Stimulated activated CD4-positive, alpha-beta T cell treated with anti-CD3 and anti-CD28 coated beads, Interleukin-12 subunit alpha, Interleukin-12 subunit beta, amount 100 ng/mL, for 48 hours (primary cell): ENCODE measurements around the gene TAPBPL.
A peak's percentile ranks its signal among the peaks of the same experiment; 100 is the strongest.

ENCODE experiments used
- DNase-seq, 3 donors: peaks; one replicate each; pipeline ENCODE4 v3.0.0-alpha.2; 2020; ENCODE audit warnings: low read depth in 2 of 3, low spot score in 1 of 3

Gene TAPBPL

DNA sequence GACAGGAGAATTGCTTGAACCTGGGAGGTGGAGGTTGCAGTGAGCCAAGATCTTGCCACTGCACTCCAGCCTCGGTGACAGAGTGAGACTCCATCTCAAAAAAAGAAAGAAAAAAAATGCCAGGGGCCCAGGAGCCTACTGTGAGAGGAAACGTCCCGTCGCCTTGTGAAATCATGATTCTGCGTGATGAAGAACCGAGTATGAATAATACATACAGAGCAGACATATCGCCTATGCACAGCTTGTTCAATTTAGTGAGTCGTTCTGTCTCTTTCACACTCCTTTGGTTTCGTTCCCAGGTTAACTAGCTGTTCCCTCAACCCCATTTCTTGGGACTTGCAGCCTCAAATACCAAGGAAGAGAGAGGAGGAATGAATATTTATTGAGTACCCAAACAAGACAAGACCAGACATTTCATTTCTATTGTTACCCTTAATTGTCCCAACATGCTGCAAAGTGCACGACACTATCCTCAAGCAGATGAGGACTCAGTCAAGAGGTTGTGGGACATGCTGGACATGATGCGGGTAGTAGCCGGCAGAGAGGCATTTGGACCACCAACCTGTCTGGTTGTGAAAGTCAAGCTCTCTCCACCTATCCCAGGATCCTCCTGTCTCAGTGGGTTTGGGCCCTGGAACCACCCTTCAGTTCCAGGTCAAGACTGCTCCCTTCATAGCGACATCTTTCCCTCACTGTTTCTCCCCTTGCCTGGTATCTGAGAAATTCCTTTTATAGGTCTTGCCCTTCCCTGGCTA, 15.7 kb upstream of the TAPBPL start:
- DNase-seq, result no peak

DNA sequence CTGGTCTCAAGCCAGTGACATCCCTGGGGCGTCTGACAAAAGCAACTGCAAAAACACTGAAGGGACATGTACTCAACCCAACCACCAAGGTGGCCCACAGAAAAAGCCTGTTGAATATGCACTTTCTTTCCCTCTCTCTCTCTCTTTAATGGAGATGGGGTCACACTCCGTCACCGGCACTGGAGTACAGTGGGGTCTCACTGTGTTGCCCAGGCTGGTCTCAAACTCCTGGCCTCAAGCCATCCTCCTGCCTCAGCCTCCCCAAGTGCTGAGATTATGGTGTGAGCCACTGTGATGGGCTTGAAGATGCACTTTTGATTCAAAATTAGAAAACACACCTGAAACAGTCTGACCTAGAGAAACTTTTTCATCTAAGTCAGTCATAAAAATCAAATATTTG, 14.3 kb upstream of the TAPBPL start:
- DNase-seq, result no peak

DNA sequence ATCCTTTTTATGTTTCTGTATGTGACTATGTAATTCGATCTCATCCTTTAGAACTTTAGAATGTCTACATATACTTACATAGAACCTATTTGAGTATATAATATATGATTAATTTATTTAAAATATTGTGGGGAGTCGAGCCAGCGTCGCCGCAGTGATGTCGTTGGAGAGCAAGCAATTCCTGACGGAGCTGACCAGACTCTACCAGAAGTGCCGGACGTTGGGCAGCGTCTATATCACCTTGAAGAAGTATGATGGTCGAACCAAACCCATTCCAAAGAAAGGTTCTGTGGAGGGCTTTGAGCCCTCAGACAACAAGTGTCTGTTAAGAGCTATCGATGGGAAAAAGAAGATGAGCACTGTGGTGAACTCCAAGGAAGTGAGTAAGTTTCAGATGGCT, 13.5 kb upstream of the TAPBPL start:
- no peak for DNase-seq

- no peak for DNase-seq
Observed at GRCh38 chr12:6440391-6440790, 11.5 kb upstream of the TAPBPL start.

DNA sequence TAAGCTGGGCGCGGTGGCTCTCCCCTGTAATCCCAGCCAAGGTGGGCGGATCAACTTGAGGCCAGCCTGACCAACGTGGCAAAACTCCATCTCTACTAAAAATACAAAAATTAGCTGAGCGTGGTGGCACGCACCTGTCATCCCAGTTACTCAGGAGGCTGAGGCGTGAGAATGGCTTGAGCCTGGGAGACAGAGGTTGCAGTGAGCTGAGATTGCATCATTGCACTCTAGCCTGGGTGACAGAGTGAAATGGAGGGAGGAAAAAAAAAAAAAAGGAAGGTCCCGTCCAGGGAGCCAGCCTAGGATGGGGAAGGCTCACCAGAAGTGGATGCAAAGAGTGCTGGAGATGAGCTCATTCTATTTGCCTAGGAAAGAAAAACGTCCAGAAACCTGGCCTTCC, 9.0 kb upstream of the TAPBPL start:
- DNase-seq, result no peak

- no peak for DNase-seq
Observed at GRCh38 chr12:6443361-6443983, 8.4 kb upstream of the TAPBPL start.

DNA sequence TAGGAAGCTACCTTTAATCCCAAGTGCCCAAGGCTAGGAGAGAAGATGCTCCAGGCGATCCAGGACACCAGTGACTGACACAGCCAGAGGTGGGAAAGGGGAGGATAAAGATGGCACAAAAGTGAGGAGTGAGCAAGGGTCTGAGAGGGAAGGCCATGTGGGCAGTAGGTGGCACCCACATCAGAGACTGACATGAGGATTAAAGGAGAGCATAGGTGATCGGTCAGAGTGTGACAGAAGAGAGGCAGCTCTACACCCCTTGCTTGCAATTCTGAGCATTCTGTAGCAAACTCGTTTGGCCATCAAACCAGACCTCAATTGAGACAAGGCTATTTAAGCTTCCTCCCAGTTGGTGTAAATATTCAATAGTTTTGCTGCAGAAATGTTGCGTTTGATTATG, 7.8 kb upstream of the TAPBPL start:
- DNase-seq, result no peak

GRCh38 chr12:6444704-6445688, 6.8 kb upstream of the TAPBPL start, which contains the start of gene CD27:
Gene CD27 (plus strand): TSS chr12:6444955. CDS start chr12:6445096, 141 bp downstream.
- no peak for DNase-seq

- no peak for DNase-seq
Observed at GRCh38 chr12:6450091-6450868, 1.6 kb upstream of the TAPBPL start.

DNA sequence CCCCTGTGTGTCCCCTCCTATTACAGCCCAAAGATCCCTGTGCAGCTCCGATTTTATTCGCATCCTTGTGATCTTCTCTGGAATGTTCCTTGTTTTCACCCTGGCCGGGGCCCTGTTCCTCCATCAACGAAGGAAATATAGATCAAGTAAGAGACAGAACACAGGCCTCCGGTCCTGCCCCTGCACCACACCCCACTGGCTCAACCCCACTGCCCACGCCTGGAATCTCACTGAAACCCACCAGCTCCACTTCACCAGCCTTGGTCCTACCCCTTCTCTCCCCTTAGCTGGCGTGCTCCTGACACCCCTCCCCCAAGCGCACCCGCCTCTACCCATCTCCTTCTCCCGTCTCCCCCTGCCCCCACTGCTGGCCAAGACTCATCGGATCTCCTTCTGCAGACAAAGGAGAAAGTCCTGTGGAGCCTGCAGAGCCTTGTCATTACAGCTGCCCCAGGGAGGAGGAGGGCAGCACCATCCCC, 934 bp upstream of the TAPBPL start:
- no peak for DNase-seq

GRCh38 chr12:6452245-6452943, 552 bp downstream of the TAPBPL start:
- DNase-seq, result no peak

DNA sequence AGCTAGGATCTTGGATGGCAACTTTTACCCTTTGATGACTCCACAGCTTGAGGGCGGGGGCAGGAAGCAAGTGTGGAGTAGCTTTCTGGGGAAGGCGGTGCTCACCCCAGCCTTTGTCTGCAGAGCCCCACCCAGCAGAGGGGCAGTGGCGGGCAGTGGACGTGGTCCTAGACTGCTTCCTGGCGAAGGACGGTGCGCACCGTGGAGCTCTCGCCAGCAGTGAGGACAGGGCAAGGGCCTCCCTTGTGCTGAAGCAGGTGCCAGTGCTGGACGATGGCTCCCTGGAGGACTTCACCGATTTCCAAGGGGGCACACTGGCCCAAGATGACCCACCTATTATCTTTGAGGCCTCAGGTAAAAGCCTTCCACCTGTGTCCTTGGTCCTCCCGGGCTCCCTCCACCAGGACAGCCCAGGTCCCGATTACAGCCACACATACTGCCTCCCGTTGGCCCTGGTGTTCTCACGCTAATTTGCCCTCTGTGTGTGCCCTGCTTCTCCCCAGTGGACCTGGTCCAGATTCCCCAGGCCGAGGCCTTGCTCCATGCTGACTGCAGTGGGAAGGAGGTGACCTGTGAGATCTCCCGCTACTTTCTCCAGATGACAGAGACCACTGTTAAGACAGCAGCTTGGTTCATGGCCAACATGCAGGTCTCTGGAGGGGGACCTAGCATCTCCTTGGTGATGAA, 1.2 kb downstream of the TAPBPL start:
- DNase-seq, result no peak

DNA sequence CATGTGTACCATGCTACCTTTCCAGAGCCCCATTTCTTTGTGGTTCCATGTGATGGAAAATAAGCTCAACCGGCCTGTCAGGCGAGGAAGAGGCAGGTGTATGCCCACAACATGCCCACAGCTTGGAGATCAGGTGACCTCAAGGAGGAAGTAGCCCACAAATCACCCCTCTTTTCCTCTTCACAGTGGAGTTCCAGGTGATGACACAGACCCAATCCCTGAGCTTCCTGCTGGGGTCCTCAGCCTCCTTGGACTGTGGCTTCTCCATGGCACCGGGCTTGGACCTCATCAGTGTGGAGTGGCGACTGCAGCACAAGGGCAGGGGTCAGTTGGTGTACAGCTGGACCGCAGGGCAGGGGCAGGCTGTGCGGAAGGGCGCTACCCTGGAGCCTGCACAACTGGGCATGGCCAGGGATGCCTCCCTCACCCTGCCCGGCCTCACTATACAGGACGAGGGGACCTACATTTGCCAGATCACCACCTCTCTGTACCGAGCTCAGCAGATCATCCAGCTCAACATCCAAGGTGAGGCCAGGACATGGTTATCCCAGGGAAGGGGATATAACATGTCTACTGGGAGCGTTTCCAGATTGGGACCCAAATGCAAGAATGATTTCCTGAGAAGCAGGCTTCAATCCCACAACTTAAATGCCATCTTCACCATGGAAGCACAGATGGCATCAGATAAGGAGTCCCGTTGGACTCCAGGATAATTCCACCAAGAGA, 5.5 kb downstream of the TAPBPL start:
- no peak for DNase-seq

DNA sequence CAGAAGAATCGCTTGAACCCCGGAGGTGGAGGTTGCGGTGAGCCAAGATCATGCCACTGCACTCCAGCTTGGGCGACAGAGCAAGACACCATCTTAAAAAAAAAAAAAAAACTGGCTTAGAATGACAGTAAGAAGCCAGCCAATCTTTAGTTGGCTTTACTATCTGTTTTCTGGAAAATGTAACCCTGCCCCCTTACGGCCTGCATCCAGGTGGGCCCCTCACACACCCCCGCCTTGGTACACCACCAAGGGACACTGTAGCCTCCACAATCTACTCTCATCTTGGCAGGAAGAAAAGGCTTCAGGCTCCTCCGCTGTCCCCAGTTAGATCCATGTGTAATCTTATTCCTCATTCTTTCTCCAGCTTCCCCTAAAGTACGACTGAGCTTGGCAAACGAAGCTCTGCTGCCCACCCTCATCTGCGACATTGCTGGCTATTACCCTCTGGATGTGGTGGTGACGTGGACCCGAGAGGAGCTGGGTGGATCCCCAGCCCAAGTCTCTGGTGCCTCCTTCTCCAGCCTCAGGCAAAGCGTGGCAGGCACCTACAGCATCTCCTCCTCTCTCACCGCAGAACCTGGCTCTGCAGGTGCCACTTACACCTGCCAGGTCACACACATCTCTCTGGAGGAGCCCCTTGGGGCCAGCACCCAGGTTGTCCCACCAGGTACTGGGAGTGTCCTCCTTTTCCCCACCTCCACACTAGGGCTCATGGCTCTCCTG, 6.6 kb downstream of the TAPBPL start:
- no peak for DNase-seq

DNA sequence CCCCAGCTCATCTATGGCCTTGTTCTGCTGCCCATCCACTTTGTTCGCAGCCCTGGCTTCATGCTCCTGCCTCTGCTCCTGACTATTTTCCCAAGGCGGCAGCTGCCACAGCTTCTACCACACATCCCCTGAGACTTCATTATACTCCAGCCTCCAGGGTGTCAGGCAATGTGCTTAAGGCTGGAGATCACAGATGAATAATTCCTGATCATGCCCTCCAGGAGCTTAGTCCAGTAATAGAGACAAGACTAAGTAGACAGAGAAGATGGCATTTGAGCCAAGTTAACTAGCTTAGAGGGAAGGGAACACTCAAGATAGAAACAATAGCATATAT, 7.1 kb downstream of the TAPBPL start:
- DNase-seq, result no peak

- no peak for DNase-seq
Observed at GRCh38 chr12:6460751-6461371, 9.0 kb downstream of the TAPBPL start.

- peak; percentile 75 to 82 (median 75) for DNase-seq
Observed at GRCh38 chr12:6461401-6462233, 9.8 kb downstream of the TAPBPL start.
